HepG2 (cell line): ENCODE measurements around the gene TSHZ1. TPM values are rescaled to one million over a fixed set of nuclear protein-coding genes. Genes with fewer than 3 reads are reported as not detected.

Experiments used
- ATAC-seq: fragments of 200-7000 bp; cut with Tn5 transposase; 3 replicates; pipeline ENCODE4 v1.9.1; 2020; ENCODE audit warnings: mild to moderate bottlenecking, moderate library complexity
- BruUV-seq: library from RNA; stranded (reverse); fragments of 400-500 nt; replicated peaks from 2 replicates; lab custom pipeline; 2021; lab: Mats Ljungman, UMichigan
- CTCF ChIA-PET: fragments of 300-600 bp; formaldehyde crosslinking; extraction: SDS; loops from one replicate; lab custom pipeline; 2021; ENCODE audit warnings: low total read pairs, inconsistent platforms, low intra/inter-chr PET ratio; lab: Yijun Ruan, JAX
- POLR2A ChIA-PET: fragments of 350-600 bp; sonication (Branson Sonifier 250); formaldehyde crosslinking; loops from one replicate; lab custom pipeline; 2020; ENCODE audit warnings: antibody characterized with exemption, inconsistent platforms; lab: Yijun Ruan, JAX
- DNase-seq: peaks from one replicate; pipeline ENCODE4 v3.0.0-alpha.2; 2015; ENCODE audit warnings: low spot score
- FAIRE-seq: peaks from 3 replicates; lab custom pipeline; 2011; peaks lifted over from hg19 to GRCh38; lab: Jason Lieb, UNC
- H2AFZ ChIP-seq: one replicate; pipeline ENCODE4 v1.6.1; 2011; ENCODE audit warnings: low read length, inconsistent platforms
- H3K27ac ChIP-seq: fragments of 300-600 bp; 3 replicates; pipeline ENCODE4 v1.8.0; 2011; ENCODE audit warnings: mixed run types, mild to moderate bottlenecking, mixed read lengths, low read length, inconsistent platforms; ENCODE audit not compliant: insufficient read depth; ENCODE audit errors: extremely low read length
- H3K27me3 ChIP-seq, 2 experiments: fragments of 200-600 bp in 1 of 2; 2 replicates in 1 of 2; 3 replicates in 1 of 2; pipeline versions ENCODE4 v1.6.0 to v1.8.0; 2011; ENCODE audit warnings: low read length in 2 of 2, mild to moderate bottlenecking in 2 of 2, moderate library complexity in 2 of 2, inconsistent platforms in 1 of 2; ENCODE audit not compliant: insufficient read depth in 2 of 2, control insufficient read depth in 1 of 2
- H3K36me3 ChIP-seq, 2 experiments: fragments of 200-600 bp in 1 of 2; replicated peaks in 1 of 2; 2 replicates in 1 of 2; 3 replicates in 1 of 2; pipeline versions ENCODE4 v1.5.1 to v1.8.0; 2011; ENCODE audit warnings: low read length in 2 of 2, inconsistent platforms in 1 of 2; ENCODE audit not compliant: insufficient read depth in 2 of 2, control insufficient read depth in 1 of 2
- H3K4me1 ChIP-seq: 2 replicates; pipeline ENCODE4 v1.5.1; 2012; ENCODE audit warnings: low read length, inconsistent platforms; ENCODE audit not compliant: insufficient read depth
- H3K4me2 ChIP-seq: 2 replicates; pipeline ENCODE4 v1.6.0; 2011; ENCODE audit warnings: low read depth, low read length, inconsistent platforms
- H3K4me3 ChIP-seq, 3 experiments: fragments of 200-600 bp in 1 of 3; sonication (generic), shearing (Covaris generic) in 1 of 3; replicated peaks in 1 of 3; 2 replicates each; pipeline ENCODE4 v1.5.1; 2011 to 2016; ENCODE audit warnings: low read length in 3 of 3, inconsistent platforms in 2 of 3, low read depth in 2 of 3, mild to moderate bottlenecking in 2 of 3, control low read depth in 1 of 3, mixed read lengths in 1 of 3; ENCODE audit not compliant: insufficient read depth in 1 of 3
- H3K79me2 ChIP-seq: one replicate; pipeline ENCODE4 v1.6.1; 2011; ENCODE audit warnings: low read length, inconsistent platforms; ENCODE audit not compliant: insufficient read depth
- H3K9ac ChIP-seq: 2 replicates; pipeline ENCODE4 v1.6.0; 2011; ENCODE audit warnings: mild to moderate bottlenecking, low read depth, low read length, inconsistent platforms; ENCODE audit not compliant: insufficient read depth
- H3K9me3 ChIP-seq: 2 replicates; pipeline ENCODE4 v1.5.1; 2012; ENCODE audit warnings: mild to moderate bottlenecking, low read length
- H4K20me1 ChIP-seq: 2 replicates; pipeline ENCODE4 v1.6.0; 2011; ENCODE audit warnings: inconsistent platforms, mild to moderate bottlenecking, low read length, moderate library complexity; ENCODE audit not compliant: insufficient read depth
- CBX5 ChIP-seq: sonication (generic); formaldehyde crosslinking; IDR thresholded peaks from 2 replicates; pipeline ENCODE4 v1.4.0; 2020; ENCODE audit warnings: missing genetic modification reagents, borderline replicate concordance
- CREB1 ChIP-seq, 2 experiments: fragments of 450-650 bp in 1 of 2; IDR thresholded peaks; 2 replicates each; pipeline ENCODE4 v1.6.1; 2016 to 2017; ENCODE audit warnings: control low read depth in 1 of 2, mild to moderate bottlenecking in 1 of 2, missing compliant biosample characterization in 1 of 2, missing genetic modification characterization in 1 of 2
- HNRNPK ChIP-seq: fragments of 200-400 bp; formaldehyde crosslinking; IDR thresholded peaks from 2 replicates; pipeline ENCODE4 v1.6.1; 2018; ENCODE audit warnings: low read length, low read depth, moderate library complexity, mild to moderate bottlenecking; ENCODE audit not compliant: poor library complexity, severe bottlenecking
- ZMYM2 ChIP-seq: sonication (generic); formaldehyde crosslinking; IDR thresholded peaks from 2 replicates; pipeline ENCODE4 v1.8.0; 2022; ENCODE audit warnings: mild to moderate bottlenecking, missing genetic modification reagents
- ZNF589 ChIP-seq: sonication (generic); formaldehyde crosslinking; conservative IDR thresholded peaks from 2 replicates; pipeline ENCODE4 v1.8.0; 2022; ENCODE audit warnings: mild to moderate bottlenecking, moderate library complexity, missing genetic modification reagents
- ZNF775 ChIP-seq: sonication (generic); formaldehyde crosslinking; IDR thresholded peaks from 2 replicates; pipeline ENCODE4 v1.4.0; 2020; ENCODE audit warnings: missing genetic modification reagents, mild to moderate bottlenecking, moderate library complexity, borderline replicate concordance
- WGBS: methylation state at CpG from one replicate; pipeline ENCODE4 v1.1.6; 2017; ENCODE audit warnings: low lambda C conversion rate; 5-methylcytosine and 5-hydroxymethylcytosine counted together
- in situ Hi-C: cut with HindIII; loops from 2 replicates; pipeline ENCODE4 v1.10.0; 2017; ENCODE audit warnings: low pct_unique_long_range_greater_than_20kb; ENCODE audit not compliant: extremely low pct_ligation_motif_present
- intact Hi-C: fragments of 100-400 bp; cut with micrococcal nuclease; formaldehyde crosslinking; loops from one replicate; pipeline ENCODE4 v1.10.0; 2022; ENCODE audit not compliant: unreplicated experiment
- polyA plus RNA-seq, 8 experiments: library from polyadenylated mRNA; depleted of rRNA in 3 of 8; stranded (reverse) in 7 of 8; unstranded in 1 of 8; fragments of >200 nt; fragmentation: Illumina TruSeq in 4 of 8; extraction: Trizol in 4 of 8; gene quantifications; 2 replicates each; pipeline versions ENCODE4 v1.2.1 to v1.2.3, GENCODE V29; 2011 to 2016; ENCODE audit warnings: low read depth in 4 of 8, missing spikeins in 1 of 8, mixed read lengths in 1 of 8; ENCODE audit not compliant: insufficient read depth in 1 of 8
- total RNA-seq, 5 experiments: library from RNA; depleted of rRNA; stranded (reverse); fragments of >200 nt; fragmentation: Illumina TruSeq; extraction: Trizol; gene quantifications; 2 replicates each; pipeline ENCODE4 v1.2.3, GENCODE V29; 2016; ENCODE audit warnings: low read depth in 1 of 5
- TF ChIP-seq, protein P1 (sequence below): sonication (generic); formaldehyde crosslinking; IDR thresholded peaks from 2 replicates; pipeline ENCODE4 v1.4.0; 2020; ENCODE audit warnings: missing genetic modification reagents
- TF ChIP-seq, protein P2 (sequence below): sonication (generic); formaldehyde crosslinking; IDR thresholded peaks from 2 replicates; pipeline ENCODE4 v1.4.0; 2020; ENCODE audit warnings: missing genetic modification reagents
- TF ChIP-seq, protein P3 (sequence below): sonication (generic); formaldehyde crosslinking; IDR thresholded peaks from 2 replicates; pipeline ENCODE4 v1.4.0; 2020; ENCODE audit warnings: missing genetic modification reagents, borderline replicate concordance

The TSHZ1 gene
- total and polyA plus RNA-seq, 2 of the 13 experiments (the other 11 are each of a cell fraction or from before 2014, with no cell fraction given): 2.5 to 2.7 TPM

DNA sequence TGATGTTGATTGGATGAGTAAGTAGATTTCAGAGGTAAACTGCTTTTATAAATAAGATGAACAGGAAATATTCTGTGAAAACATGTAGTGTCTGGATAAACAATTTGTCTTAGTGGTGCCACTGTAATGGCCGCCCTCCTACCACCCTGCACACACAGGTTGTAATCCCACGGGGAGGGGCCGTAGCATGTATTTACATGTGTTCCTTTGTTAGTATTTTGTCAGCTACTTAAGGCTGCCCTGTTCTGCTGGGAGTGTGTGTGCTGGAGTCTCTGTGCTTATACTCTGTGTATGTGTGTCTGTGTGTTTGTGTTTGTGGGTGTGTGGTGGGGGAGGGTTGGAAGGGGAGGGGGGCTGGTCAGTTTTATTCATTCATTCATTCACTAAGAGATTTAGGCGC, 5.1 kb downstream of the TSHZ1 start:
- ChIA-PET CTCF (no interaction called here), POLR2A (no interaction called here)
- Histone ChIP-seq H3K4me2 (no peak overlapping the region), H2AFZ (no peak overlapping the region), H3K4me3 (no peak overlapping the region), H3K4me1 (peaks cover 84% of the 10 kb centered on the region), H3K27me3 (no peaks in the 10 kb centered on the region; a peak in 1 of 5 replicates), H3K27ac (no peak overlapping the region), H3K9ac (no peak overlapping the region), H3K36me3 (no peaks in the 10 kb centered on the region), H3K79me2 (peaks cover 31% of the 10 kb centered on the region), H3K9me3 (no peaks in the 10 kb centered on the region), H4K20me1 (no peaks in the 10 kb centered on the region)
- TF ChIP-seq CBX5 (CRISPR knock-in tag) (no peak), HNRNPK (peak; percentile 71)
- no peak for DNase-seq
- intact Hi-C loops (no loop called here), in situ Hi-C loops (loop anchor here (25.0 kb wide), 1 partner anchor 928 kb away; the partner anchor contains the start of gene CYB5A)
- BruUV-seq: no TSS peak
- 90% methylated on average over 4 of the region's 4 CpGs for WGBS
- no peak for ATAC-seq
- FAIRE-seq: no peak

DNA sequence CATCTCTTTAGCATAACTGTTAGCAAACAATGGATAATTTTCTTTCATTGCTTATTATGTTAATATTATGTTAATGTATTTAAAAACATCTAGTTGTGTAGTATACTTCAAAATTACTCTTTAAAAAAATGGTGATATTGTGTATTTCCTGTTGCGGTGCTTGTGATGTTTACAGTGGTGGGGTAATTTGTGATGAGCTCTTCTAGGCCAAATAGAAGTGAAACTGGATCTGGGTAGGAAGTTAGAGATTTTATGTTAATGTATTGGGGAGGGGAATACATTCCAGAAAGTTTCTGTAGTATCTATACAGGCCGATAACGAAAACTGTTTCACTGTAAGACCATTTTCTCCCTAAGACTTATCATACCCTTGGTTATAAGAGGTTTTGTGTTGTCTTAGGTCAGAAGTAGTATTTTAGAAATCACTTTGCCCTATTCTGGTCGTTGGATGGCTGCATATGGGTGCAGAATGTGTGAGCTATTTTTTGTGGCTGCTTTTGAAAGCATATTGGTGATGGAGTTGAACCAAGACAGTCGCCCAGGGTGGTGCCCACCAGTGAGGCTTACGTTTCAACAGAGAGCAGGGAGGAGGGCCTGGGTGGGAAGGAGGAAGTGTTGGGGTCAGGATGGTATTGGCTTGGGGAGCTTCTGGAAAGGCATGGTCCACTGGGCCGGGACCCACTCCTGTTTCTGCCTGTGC, 5.8 kb downstream of the TSHZ1 start:
- Histone ChIP-seq H2AFZ (no peak overlapping the region), H3K4me2 (0 out of 2 replicates have a peak overlapping the region, but pooled peaks have one; percentile 8), H4K20me1 (no peaks in the 10 kb centered on the region), H3K9ac (no peak overlapping the region), H3K79me2 (peaks cover 38% of the 10 kb centered on the region), H3K9me3 (no peaks in the 10 kb centered on the region), H3K36me3 (no peaks in the 10 kb centered on the region), H3K27ac (no peak overlapping the region), H3K4me3 (no peak overlapping the region), H3K4me1 (peaks cover 91% of the 10 kb centered on the region), H3K27me3 (no peaks in the 10 kb centered on the region)
- DNase-seq: no peak
- FAIRE-seq: no peak
- intact Hi-C loops: no loop called here
- no TSS peak for BruUV-seq
- ChIA-PET POLR2A (no interaction called here), CTCF (no interaction called here)
- in situ Hi-C loops: loop anchor here (25.0 kb wide), 1 partner anchor 929 kb away; the partner anchor contains the start of gene CYB5A
- WGBS: 95% methylated on average over 7 of the region's 7 CpGs
- ATAC-seq: no peak
- TF ChIP-seq, protein P1, sequence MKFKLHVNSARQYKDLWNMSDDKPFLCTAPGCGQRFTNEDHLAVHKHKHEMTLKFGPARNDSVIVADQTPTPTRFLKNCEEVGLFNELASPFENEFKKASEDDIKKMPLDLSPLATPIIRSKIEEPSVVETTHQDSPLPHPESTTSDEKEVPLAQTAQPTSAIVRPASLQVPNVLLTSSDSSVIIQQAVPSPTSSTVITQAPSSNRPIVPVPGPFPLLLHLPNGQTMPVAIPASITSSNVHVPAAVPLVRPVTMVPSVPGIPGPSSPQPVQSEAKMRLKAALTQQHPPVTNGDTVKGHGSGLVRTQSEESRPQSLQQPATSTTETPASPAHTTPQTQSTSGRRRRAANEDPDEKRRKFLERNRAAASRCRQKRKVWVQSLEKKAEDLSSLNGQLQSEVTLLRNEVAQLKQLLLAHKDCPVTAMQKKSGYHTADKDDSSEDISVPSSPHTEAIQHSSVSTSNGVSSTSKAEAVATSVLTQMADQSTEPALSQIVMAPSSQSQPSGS (CRISPR knock-in tag): no peak
- no peak for TF ChIP-seq ZNF589 (CRISPR knock-in tag)
- TF ChIP-seq, protein P2, sequence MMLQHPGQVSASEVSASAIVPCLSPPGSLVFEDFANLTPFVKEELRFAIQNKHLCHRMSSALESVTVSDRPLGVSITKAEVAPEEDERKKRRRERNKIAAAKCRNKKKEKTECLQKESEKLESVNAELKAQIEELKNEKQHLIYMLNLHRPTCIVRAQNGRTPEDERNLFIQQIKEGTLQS: no peak
- TF ChIP-seq CREB1 (IDR thresholded peaks at IDR 0.05): no peak
- no peak for TF ChIP-seq CREB1 (CRISPR knock-in tag; IDR thresholded peaks at IDR 0.05)
- no peak for TF ChIP-seq ZNF775 (CRISPR knock-in tag)
- no peak for TF ChIP-seq ZMYM2 (CRISPR knock-in tag)
- TF ChIP-seq, protein P3, sequence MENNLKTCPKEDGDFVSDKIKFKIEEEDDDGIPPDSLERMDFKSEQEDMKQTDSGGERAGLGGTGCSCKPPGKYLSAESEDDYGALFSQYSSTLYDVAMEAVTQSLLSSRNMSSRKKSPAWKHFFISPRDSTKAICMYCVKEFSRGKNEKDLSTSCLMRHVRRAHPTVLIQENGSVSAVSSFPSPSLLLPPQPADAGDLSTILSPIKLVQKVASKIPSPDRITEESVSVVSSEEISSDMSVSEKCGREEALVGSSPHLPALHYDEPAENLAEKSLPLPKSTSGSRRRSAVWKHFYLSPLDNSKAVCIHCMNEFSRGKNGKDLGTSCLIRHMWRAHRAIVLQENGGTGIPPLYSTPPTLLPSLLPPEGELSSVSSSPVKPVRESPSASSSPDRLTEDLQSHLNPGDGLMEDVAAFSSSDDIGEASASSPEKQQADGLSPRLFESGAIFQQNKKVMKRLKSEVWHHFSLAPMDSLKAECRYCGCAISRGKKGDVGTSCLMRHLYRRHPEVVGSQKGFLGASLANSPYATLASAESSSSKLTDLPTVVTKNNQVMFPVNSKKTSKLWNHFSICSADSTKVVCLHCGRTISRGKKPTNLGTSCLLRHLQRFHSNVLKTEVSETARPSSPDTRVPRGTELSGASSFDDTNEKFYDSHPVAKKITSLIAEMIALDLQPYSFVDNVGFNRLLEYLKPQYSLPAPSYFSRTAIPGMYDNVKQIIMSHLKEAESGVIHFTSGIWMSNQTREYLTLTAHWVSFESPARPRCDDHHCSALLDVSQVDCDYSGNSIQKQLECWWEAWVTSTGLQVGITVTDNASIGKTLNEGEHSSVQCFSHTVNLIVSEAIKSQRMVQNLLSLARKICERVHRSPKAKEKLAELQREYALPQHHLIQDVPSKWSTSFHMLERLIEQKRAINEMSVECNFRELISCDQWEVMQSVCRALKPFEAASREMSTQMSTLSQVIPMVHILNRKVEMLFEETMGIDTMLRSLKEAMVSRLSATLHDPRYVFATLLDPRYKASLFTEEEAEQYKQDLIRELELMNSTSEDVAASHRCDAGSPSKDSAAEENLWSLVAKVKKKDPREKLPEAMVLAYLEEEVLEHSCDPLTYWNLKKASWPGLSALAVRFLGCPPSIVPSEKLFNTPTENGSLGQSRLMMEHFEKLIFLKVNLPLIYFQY (CRISPR knock-in tag): no peak
